BLaER1 treated with 17β-estradiol and CSF1 and Interleukin-3, amounts not matched to agents 10 nM and 100 nM (cell line): ENCODE measurements around the gene EIF4A2.
"Not testable (repeated sequence)": the region's sequence is repeated elsewhere in the genome, so short reads cannot be mapped to it uniquely, and the experiment has no call there.

Source experiments
- H3K27ac ChIP-seq, 11 experiments: shearing (Covaris generic); formaldehyde crosslinking; 2 replicates each; pipeline ENCODE4 v1.8.1; 2022
- H3K27me3 ChIP-seq, 11 experiments: shearing (Covaris generic); formaldehyde crosslinking; 2 replicates each; pipeline ENCODE4 v1.8.1; 2022
- H3K36me3 ChIP-seq, 11 experiments: shearing (Covaris generic); formaldehyde crosslinking; 2 replicates each; pipeline ENCODE4 v1.8.1; 2022
- H3K4me1 ChIP-seq, 10 experiments: shearing (Covaris generic); formaldehyde crosslinking; 2 replicates each; pipeline ENCODE4 v1.8.1; 2022
- H3K4me2 ChIP-seq, 11 experiments: shearing (Covaris generic); formaldehyde crosslinking; 2 replicates each; pipeline ENCODE4 v1.8.1; 2022
- H3K4me3 ChIP-seq, 10 experiments: shearing (Covaris generic); formaldehyde crosslinking; 2 replicates each; pipeline ENCODE4 v1.8.1; 2022
- H3K9ac ChIP-seq, 11 experiments: shearing (Covaris generic); formaldehyde crosslinking; 2 replicates each; pipeline ENCODE4 v1.8.1; 2022
- H3K9me3 ChIP-seq, 11 experiments: shearing (Covaris generic); formaldehyde crosslinking; replicated peaks in 1 of 11; 2 replicates each; pipeline ENCODE4 v1.8.1; 2022
- H4K20me1 ChIP-seq, 11 experiments: shearing (Covaris generic); formaldehyde crosslinking; 2 replicates each; pipeline ENCODE4 v1.8.1; 2022
- Cebpa-rat ChIP-seq, 11 experiments: shearing (Covaris generic); IDR thresholded peaks; 2 replicates each; pipeline ENCODE4 v1.8.1; 2022

EIF4A2 gene

GRCh38 chr3:186821429-186822387 lies 38.3 kb downstream of the EIF4A2 start:
- Histone ChIP-seq H3K27me3 (peaks cover 27 to 30% (median 29%) of the 10 kb centered on the region in 11 experiments), H3K4me3 (no peak overlapping the region), H3K9ac (peak overlapping the region in 2 of 11 experiments; percentile 28 to 38; a peak in 2 of 22 replicates), H3K4me1 (peaks cover 26 to 34% (median 30%) of the 10 kb centered on the region in 10 experiments), H3K9me3 (no peaks in the 10 kb centered on the region), H3K4me2 (no peak overlapping the region), H3K36me3 (no peaks in the 10 kb centered on the region), H4K20me1 (peaks cover 0 to 18% (median 3%) of the 10 kb centered on the region in 11 experiments; a peak in 5 of 22 replicates), H3K27ac (no peak overlapping the region)
- no peak for TF ChIP-seq Cebpa-rat (IDR thresholded peaks at IDR 0.05)

- not testable (repeated sequence) for H3K27ac ChIP-seq, H3K4me2 ChIP-seq
These were observed 39.0 kb downstream of the EIF4A2 start for GRCh38 chr3:186822388-186822759.

GRCh38 chr3:186823386-186823785 lies 40.0 kb downstream of the EIF4A2 start:
- Histone ChIP-seq H3K4me2 (no peak overlapping the region), H3K4me1 (peaks cover 26 to 43% (median 34%) of the 10 kb centered on the region in 10 experiments), H3K27me3 (peaks cover 36 to 45% (median 39%) of the 10 kb centered on the region in 11 experiments), H3K9me3 (no peaks in the 10 kb centered on the region), H3K36me3 (no peaks in the 10 kb centered on the region), H4K20me1 (peaks cover 0 to 18% (median 3%) of the 10 kb centered on the region in 11 experiments; a peak in 5 of 22 replicates), H3K4me3 (no peak overlapping the region), H3K9ac (no peak overlapping the region), H3K27ac (no peak overlapping the region)
- TF ChIP-seq Cebpa-rat (IDR thresholded peaks at IDR 0.05): no peak

More at GRCh38 chr3:186822388-186822759, 39.0 kb downstream of the EIF4A2 start:
- not testable (repeated sequence) for H3K36me3 ChIP-seq, H3K4me3 ChIP-seq, H3K9me3 ChIP-seq
- Histone ChIP-seq H4K20me1 (peaks cover 0 to 18% (median 3%) of the 10 kb centered on the region in 11 experiments; a peak in 5 of 22 replicates), H3K27me3 (peaks cover 27 to 36% (median 30%) of the 10 kb centered on the region in 11 experiments), H3K4me1 (peaks cover 26 to 35% (median 30%) of the 10 kb centered on the region in 10 experiments), H3K9ac (0 out of 22 replicates have a peak overlapping the region, but pooled peaks of 2 of the 11 experiments have one; percentile 3 to 9)

GRCh38 chr3:186824430-186825139 lies 41.2 kb downstream of the EIF4A2 start:
- H3K4me1 ChIP-seq: peaks cover 26 to 44% (median 34%) of the 10 kb centered on the region in 10 experiments
- H3K4me3 ChIP-seq: peak overlapping the region in 6 of 10 experiments; percentile 75 to 87 (median 80); a peak in 8 of 20 replicates
- no peaks in the 10 kb centered on the region for H3K36me3 ChIP-seq
- peak overlapping the region in 5 of 11 experiments; percentile 34 to 92 (median 87); a peak in 4 of 22 replicates for H3K27ac ChIP-seq
- peaks cover 47 to 57% (median 50%) of the 10 kb centered on the region in 11 experiments for H3K27me3 ChIP-seq
- H3K9me3 ChIP-seq: no peaks in the 10 kb centered on the region
- H4K20me1 ChIP-seq: peaks cover 0 to 18% (median 3%) of the 10 kb centered on the region in 11 experiments; a peak in 5 of 22 replicates
- no peak for TF ChIP-seq Cebpa-rat (IDR thresholded peaks at IDR 0.05)
- peak overlapping the region in 8 of 11 experiments; percentile 88 to 95 (median 92); a peak in 11 of 22 replicates for H3K9ac ChIP-seq
- peak overlapping the region; percentile 90 to 100 (median 95) for H3K4me2 ChIP-seq

- peak overlapping the region in 7 of 11 experiments; percentile 26 to 92 (median 53); a peak in 11 of 22 replicates for H3K27ac ChIP-seq
- peaks cover 0 to 18% (median 3%) of the 10 kb centered on the region in 11 experiments; a peak in 5 of 22 replicates for H4K20me1 ChIP-seq
- H3K9ac ChIP-seq: peak overlapping the region in 8 of 11 experiments; percentile 88 to 95 (median 92); a peak in 14 of 22 replicates
- H3K9me3 ChIP-seq: no peaks in the 10 kb centered on the region
- H3K4me2 ChIP-seq: peak overlapping the region; percentile 90 to 100 (median 95)
- TF ChIP-seq Cebpa-rat (IDR thresholded peaks at IDR 0.05): no peak
- H3K27me3 ChIP-seq: peaks cover 52 to 65% (median 58%) of the 10 kb centered on the region in 11 experiments
- H3K4me3 ChIP-seq: peak overlapping the region in 7 of 10 experiments; percentile 75 to 87 (median 79); a peak in 12 of 20 replicates
- no peaks in the 10 kb centered on the region for H3K36me3 ChIP-seq
- H3K4me1 ChIP-seq: peaks cover 26 to 44% (median 34%) of the 10 kb centered on the region in 10 experiments
These were observed 42.0 kb downstream of the EIF4A2 start for GRCh38 chr3:186825294-186825821.

GRCh38 chr3:186825872-186826409 lies 42.6 kb downstream of the EIF4A2 start:
- peak overlapping the region; percentile 69 to 87 (median 79); a peak in 18 of 20 replicates for H3K4me3 ChIP-seq
- peaks cover 52 to 69% (median 60%) of the 10 kb centered on the region in 11 experiments for H3K27me3 ChIP-seq
- peak overlapping the region in 7 of 11 experiments; percentile 31 to 92 (median 89); a peak in 11 of 22 replicates for H3K27ac ChIP-seq
- H3K36me3 ChIP-seq: no peaks in the 10 kb centered on the region
- peak overlapping the region in 9 of 11 experiments; percentile 80 to 95 (median 92); a peak in 15 of 22 replicates for H3K9ac ChIP-seq
- H3K4me2 ChIP-seq: peak overlapping the region; percentile 90 to 100 (median 95)
- TF ChIP-seq Cebpa-rat (IDR thresholded peaks at IDR 0.05): no peak
- no peaks in the 10 kb centered on the region for H3K9me3 ChIP-seq
- H3K4me1 ChIP-seq: peaks cover 26 to 44% (median 34%) of the 10 kb centered on the region in 10 experiments
- peaks cover 0 to 18% (median 3%) of the 10 kb centered on the region in 11 experiments; a peak in 5 of 22 replicates for H4K20me1 ChIP-seq

GRCh38 chr3:186826410-186826975 lies 43.1 kb downstream of the EIF4A2 start:
- Histone ChIP-seq H3K4me3 (peak overlapping the region; percentile 69 to 87 (median 79); a peak in 18 of 20 replicates), H3K9ac (peak overlapping the region in 9 of 11 experiments; percentile 80 to 95 (median 92); a peak in 16 of 22 replicates), H4K20me1 (peaks cover 0 to 18% (median 3%) of the 10 kb centered on the region in 11 experiments; a peak in 5 of 22 replicates), H3K27ac (peak overlapping the region in 7 of 11 experiments; percentile 31 to 92 (median 89); a peak in 13 of 22 replicates), H3K9me3 (no peaks in the 10 kb centered on the region), H3K4me2 (peak overlapping the region; percentile 90 to 100 (median 95)), H3K4me1 (peaks cover 26 to 46% (median 35%) of the 10 kb centered on the region in 10 experiments), H3K36me3 (no peaks in the 10 kb centered on the region), H3K27me3 (peaks cover 52 to 69% (median 60%) of the 10 kb centered on the region in 11 experiments)
- no peak for TF ChIP-seq Cebpa-rat (IDR thresholded peaks at IDR 0.05)
